Esophagus squamous epithelium (tissue), 5 donors: ENCODE measurements around the gene AP5Z1. TPM values are rescaled to one million over a fixed set of nuclear protein-coding genes. Genes with fewer than 3 reads are reported as not detected.

ENCODE experiments used
- DNase-seq: peaks from one replicate; lab custom pipeline; 2025; lab: John Stamatoyannopoulos, UW
- H3K27ac ChIP-seq, 4 donors: fragments of 200-600 bp; sonication (generic); one replicate each; pipeline ENCODE4 v1.5.1; 2016 to 2019; ENCODE audit warnings: mild to moderate bottlenecking in 1 of 4
- H3K27me3 ChIP-seq, 4 donors: fragments of 200-600 bp; sonication (generic); 1 replicate in 3 of 4; 2 replicates in 1 of 4; pipeline versions ENCODE4 v1.5.1 to v1.6.0; 2017 to 2021; ENCODE audit warnings: antibody characterized with exemption in 1 of 4
- H3K36me3 ChIP-seq, 3 donors: fragments of 200-600 bp; sonication (generic); one replicate each; pipeline ENCODE4 v1.5.1; 2016 to 2019
- H3K4me1 ChIP-seq, 3 donors: fragments of 200-600 bp; sonication (generic); one replicate each; pipeline ENCODE4 v1.5.1; 2017 to 2019
- H3K4me3 ChIP-seq, 4 donors: fragments of 200-600 bp; sonication (generic); 1 replicate in 3 of 4; 2 replicates in 1 of 4; pipeline ENCODE4 v1.5.1; 2016 to 2019; ENCODE audit warnings: mild to moderate bottlenecking in 2 of 4, moderate library complexity in 1 of 4
- H3K9me3 ChIP-seq, 3 donors: fragments of 200-600 bp; sonication (generic); one replicate each; pipeline ENCODE4 v1.5.1; 2016 to 2019
- CTCF ChIP-seq, 6 experiments: fragments of 450-650 bp in 4 of 6; fragments of 200-600 bp in 2 of 6; sonication (generic) in 2 of 6; IDR thresholded peaks; one replicate each; pipeline ENCODE4 v1.5.1; 2016 to 2019; ENCODE audit warnings: antibody characterized with exemption in 6 of 6, mild to moderate bottlenecking in 4 of 6, moderate library complexity in 4 of 6
- POLR2A ChIP-seq, 4 donors: fragments of 450-650 bp; IDR thresholded peaks; one replicate each; pipeline ENCODE4 v1.6.1; 2017; ENCODE audit warnings: antibody characterized with exemption in 4 of 4, mild to moderate bottlenecking in 4 of 4, moderate library complexity in 3 of 4
- WGBS, 2 donors: methylation state at CpG; one replicate each; pipeline ENCODE4 v1.1.5; 2018; 5-methylcytosine and 5-hydroxymethylcytosine counted together
- intact Hi-C: fragments of 100-400 bp; cut with DNase I; formaldehyde crosslinking; loops from one replicate; pipeline ENCODE4 v1.15.0; 2022
- total RNA-seq, 4 donors: library from RNA; depleted of rRNA; stranded (reverse); fragments of >200 nt; gene quantifications; one replicate each; pipeline ENCODE4 v1.1.0, GENCODE V29; 2016
- donor health status: DM: yes; HTN: yes; CAD: no.

Gene AP5Z1
- total RNA-seq, 4 donors from 2014 or later: 11.2 to 32.8 (median 23.8) TPM

- Histone ChIP-seq H3K27me3 (no peaks in the 10 kb centered on the region), H3K27ac (no peak overlapping the region), H3K36me3 (peaks cover 0 to 15% (median 0%) of the 10 kb centered on the region in 3 donors), H3K9me3 (no peaks in the 10 kb centered on the region), H3K4me3 (no peak overlapping the region), H3K4me1 (no peaks in the 10 kb centered on the region)
- intact Hi-C loops: no loop called here
- no peak for TF ChIP-seq CTCF (IDR thresholded peaks at IDR 0.05)
- TF ChIP-seq POLR2A (IDR thresholded peaks at IDR 0.05): no peak
- WGBS, 2 donors: 78 to 88% methylated on average over 6 to 8 of the region's 28 CpGs
- no peak for DNase-seq
These were observed 60.2 kb downstream of the AP5Z1 start for GRCh38 chr7:4835398-4836205.

GRCh38 chr7:4836206-4836661 is 60.8 kb downstream of the AP5Z1 start:
- DNase-seq: no peak
- 80 to 85% methylated on average over 2 to 4 of the region's 30 CpGs for WGBS, 2 donors
- intact Hi-C loops: no loop called here

GRCh38 chr7:4837041-4837802 is 61.8 kb downstream of the AP5Z1 start:
- DNase-seq: no peak
- 56 to 78% methylated on average over 11 to 15 of the region's 22 CpGs for WGBS, 2 donors
- TF ChIP-seq POLR2A (IDR thresholded peaks at IDR 0.05): no peak
- TF ChIP-seq CTCF (IDR thresholded peaks at IDR 0.05): no peak

More at GRCh38 chr7:4836206-4836661, 60.8 kb downstream of the AP5Z1 start:
- TF ChIP-seq POLR2A (IDR thresholded peaks at IDR 0.05) (no peak), CTCF (IDR thresholded peaks at IDR 0.05) (no peak)
- H3K27me3 ChIP-seq: no peaks in the 10 kb centered on the region
- peaks cover 0 to 15% (median 0%) of the 10 kb centered on the region in 3 donors for H3K36me3 ChIP-seq
- H3K9me3 ChIP-seq: no peaks in the 10 kb centered on the region
- no peak overlapping the region for H3K27ac ChIP-seq
- H3K4me3 ChIP-seq: no peak overlapping the region
- no peaks in the 10 kb centered on the region for H3K4me1 ChIP-seq

GRCh38 chr7:4837803-4838625 is 62.6 kb downstream of the AP5Z1 start:
- Histone ChIP-seq H3K27ac (no peak overlapping the region), H3K4me3 (no peak overlapping the region), H3K4me1 (no peaks in the 10 kb centered on the region), H3K36me3 (peaks cover 0 to 15% (median 0%) of the 10 kb centered on the region in 3 donors), H3K9me3 (no peaks in the 10 kb centered on the region), H3K27me3 (no peaks in the 10 kb centered on the region)
- 72 to 84% methylated on average over 5 of the region's 30 CpGs for WGBS, 2 donors
- intact Hi-C loops: no loop called here
- no peak for DNase-seq
- TF ChIP-seq POLR2A (IDR thresholded peaks at IDR 0.05) (no peak), CTCF (IDR thresholded peaks at IDR 0.05) (no peak)

More at GRCh38 chr7:4837041-4837802, 61.8 kb downstream of the AP5Z1 start:
- intact Hi-C loops: no loop called here
- no peaks in the 10 kb centered on the region for H3K4me1 ChIP-seq
- peaks cover 0 to 15% (median 0%) of the 10 kb centered on the region in 3 donors for H3K36me3 ChIP-seq
- no peak overlapping the region for H3K4me3 ChIP-seq
- no peak overlapping the region for H3K27ac ChIP-seq
- H3K27me3 ChIP-seq: no peaks in the 10 kb centered on the region
- H3K9me3 ChIP-seq: no peaks in the 10 kb centered on the region
